ENCODE results near the gene FAM98C.
"Not testable (repeated sequence)": the region's sequence is repeated elsewhere in the genome, so short reads cannot be mapped to it uniquely, and the experiment has no call there.

Gene FAM98C

GRCh38 chr19:38361633-38362075 lies 41.2 kb upstream of the FAM98C start:
- Histone ChIP-seq H3K27ac (peak overlapping the region in 1 of 2 donors; percentile 62), H3K4me3 (peak overlapping the region; percentile 79)
- no peak for DNase-seq (ENCODE audit: low spot score)
- no peak for TF ChIP-seq CTCF (IDR thresholded peaks at IDR 0.05)

GRCh38 chr19:38362076-38362945 lies 40.6 kb upstream of the FAM98C start:
- Histone ChIP-seq H3K4me3 (peak overlapping the region; percentile 79), H3K27ac (peak overlapping the region in 1 of 2 donors; percentile 62)
- no peak for TF ChIP-seq CTCF (IDR thresholded peaks at IDR 0.05)
- DNase-seq (ENCODE audit: low spot score): no peak

DNA sequence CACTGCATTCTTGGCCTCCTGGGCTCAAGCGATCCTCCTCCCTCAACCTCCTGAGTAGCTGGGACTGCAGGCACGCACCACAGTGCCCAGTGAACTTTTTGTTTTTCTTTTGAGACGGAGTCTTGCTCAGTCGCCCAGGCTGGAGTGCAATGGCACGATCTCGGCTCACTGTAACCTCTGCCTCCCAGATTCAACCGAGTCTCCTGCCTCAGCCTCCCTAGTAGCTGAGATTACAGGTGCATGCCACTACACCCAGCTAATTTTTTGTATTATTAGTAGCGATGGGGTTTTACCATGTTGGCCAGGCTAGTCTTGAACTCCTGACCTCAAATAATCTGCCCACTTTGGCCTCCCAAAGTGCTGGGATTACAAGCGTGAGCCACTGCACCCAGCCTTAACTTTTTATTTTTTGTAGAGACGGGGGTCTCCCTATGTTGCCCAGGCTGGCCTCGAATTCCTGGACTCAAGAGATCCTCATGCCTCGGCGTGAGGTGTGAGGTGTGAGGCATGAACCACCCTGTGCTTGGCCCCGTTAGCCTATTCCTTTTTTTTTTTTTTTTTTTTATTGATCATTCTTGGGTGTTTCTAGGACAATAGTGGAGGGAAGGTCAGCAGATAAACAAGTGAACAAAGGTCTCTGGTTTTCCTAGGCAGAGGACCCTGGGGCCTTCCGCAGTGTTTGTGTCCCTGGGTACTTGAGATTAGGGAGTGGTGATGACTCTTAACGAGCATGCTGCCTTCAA lies 39.8 kb upstream of the FAM98C start:
- H3K4me3 ChIP-seq; DNase-seq (ENCODE audit: low spot score); H3K27ac ChIP-seq: not testable (repeated sequence)

- no peak for TF ChIP-seq CTCF (IDR thresholded peaks at IDR 0.05)
- Histone ChIP-seq H3K4me3 (no peak overlapping the region), H3K27ac (no peak overlapping the region)
- DNase-seq (ENCODE audit: low spot score): no peak
Observed at GRCh38 chr19:38367041-38367440, 35.9 kb upstream of the FAM98C start.

- no peak for DNase-seq (ENCODE audit: low spot score)
- TF ChIP-seq CTCF (IDR thresholded peaks at IDR 0.05): no peak
- no peak overlapping the region for H3K4me3 ChIP-seq
- H3K27ac ChIP-seq: no peak overlapping the region
Observed at GRCh38 chr19:38369584-38369983, 33.3 kb upstream of the FAM98C start.

DNA sequence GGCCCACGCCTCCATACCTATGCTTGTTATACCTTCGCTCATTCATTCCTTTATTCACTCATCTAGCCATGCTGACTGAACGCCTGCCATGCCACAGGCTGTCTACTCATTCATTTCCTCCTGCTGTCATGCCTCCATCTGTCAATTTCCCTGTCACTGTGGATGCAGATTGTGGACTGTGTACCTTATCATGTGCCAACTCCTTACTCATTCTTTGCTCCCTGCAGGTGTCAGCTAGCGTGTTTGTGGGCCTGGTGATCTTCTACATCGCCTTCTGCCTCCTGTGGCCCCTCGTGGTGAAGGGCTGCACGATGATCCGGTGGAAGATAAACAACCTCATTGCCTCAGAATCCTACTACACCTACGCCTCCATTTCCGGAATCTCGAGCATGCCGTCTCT lies 32.6 kb upstream of the FAM98C start:
- Histone ChIP-seq H3K27ac (no peak overlapping the region), H3K4me3 (no peak overlapping the region)
- no peak for DNase-seq (ENCODE audit: low spot score)
- TF ChIP-seq CTCF (IDR thresholded peaks at IDR 0.05): no peak

DNA sequence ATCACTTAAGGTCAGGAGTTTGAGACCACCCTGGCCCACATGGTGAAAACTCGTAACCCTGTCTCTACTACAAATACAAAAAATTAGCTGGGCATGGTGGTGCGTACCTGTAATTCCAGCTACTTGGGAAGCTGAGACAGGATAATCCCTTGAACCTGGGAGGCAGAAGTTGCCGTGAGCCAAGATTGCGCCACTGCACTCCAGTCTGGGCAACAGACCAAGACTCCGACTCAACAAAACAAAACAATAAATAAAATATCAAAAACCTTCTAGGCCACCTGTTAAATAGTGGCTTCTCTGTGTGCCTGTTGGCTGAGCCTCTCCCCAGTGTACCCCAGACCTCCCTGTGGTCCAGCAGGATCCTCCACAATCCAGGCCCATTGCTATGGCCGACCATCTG lies 31.8 kb upstream of the FAM98C start:
- no peak for TF ChIP-seq CTCF (IDR thresholded peaks at IDR 0.05)
- Histone ChIP-seq H3K4me3 (no peak overlapping the region), H3K27ac (no peak overlapping the region)
- DNase-seq (ENCODE audit: low spot score): no peak
